Measurements from ENCODE around the gene ZNF775. TPM values are rescaled to one million over a fixed set of nuclear protein-coding genes. Genes with fewer than 3 reads are reported as not detected.
A peak's percentile ranks its signal among the peaks of the same experiment; 100 is the strongest.

The ZNF775 gene
- total RNA-seq, 1 donor from 2014 or later, result 3.9 TPM

- Mint-ChIP-seq H3K4me1 (ENCODE audit: low read depth) (peaks cover 26% of the 10 kb centered on the region), H3K4me3 (no peak overlapping the region), H3K27me3 (ENCODE audit: insufficient read depth) (peaks cover 1% of the 10 kb centered on the region), H3K27ac (no peak overlapping the region), H3K36me3 (ENCODE audit: low read depth) (peaks cover 28% of the 10 kb centered on the region), H3K9me3 (no peaks in the 10 kb centered on the region)
- no peak for DNase-seq (ENCODE audit: low spot score)
- intact Hi-C loops (cut with micrococcal nuclease), result no loop called here
Observed at GRCh38 chr7:150410131-150410530, 31.0 kb downstream of the ZNF775 start.

- peaks cover 1% of the 10 kb centered on the region for H3K27me3 Mint-ChIP-seq (ENCODE audit: insufficient read depth)
- DNase-seq (ENCODE audit: low spot score), result no peak
- H3K9me3 Mint-ChIP-seq, result no peaks in the 10 kb centered on the region
- peaks cover 22% of the 10 kb centered on the region for H3K4me1 Mint-ChIP-seq (ENCODE audit: low read depth)
- intact Hi-C loops (cut with micrococcal nuclease), result no loop called here
- no peak overlapping the region for H3K27ac Mint-ChIP-seq
- H3K36me3 Mint-ChIP-seq (ENCODE audit: low read depth), result peaks cover 28% of the 10 kb centered on the region
- H3K4me3 Mint-ChIP-seq, result no peak overlapping the region
Observed at GRCh38 chr7:150410680-150411346, 31.7 kb downstream of the ZNF775 start.

DNA sequence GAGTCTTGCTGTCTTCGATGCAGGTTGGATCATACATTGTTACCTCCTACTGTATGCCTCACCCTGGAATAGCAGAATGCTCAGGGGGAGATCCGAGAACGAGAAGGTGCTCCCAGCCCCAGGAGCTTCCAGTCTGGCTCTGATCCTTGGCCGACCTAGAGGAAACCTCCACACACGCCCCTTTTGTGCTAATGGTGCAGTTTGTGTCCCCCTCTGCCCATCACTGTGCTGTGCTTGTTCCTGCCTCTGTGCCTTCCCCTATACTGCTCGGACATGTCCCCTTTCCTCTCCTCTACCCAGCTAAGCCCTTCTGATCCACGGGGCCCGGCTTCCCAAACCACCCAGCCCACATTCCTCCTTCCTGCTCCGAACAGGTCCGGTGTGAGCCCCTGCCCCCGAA is 32.5 kb downstream of the ZNF775 start:
- Mint-ChIP-seq H3K9me3 (no peaks in the 10 kb centered on the region), H3K27ac (no peak overlapping the region), H3K27me3 (ENCODE audit: insufficient read depth) (peaks cover 1% of the 10 kb centered on the region), H3K36me3 (ENCODE audit: low read depth) (peaks cover 28% of the 10 kb centered on the region), H3K4me1 (ENCODE audit: low read depth) (peaks cover 14% of the 10 kb centered on the region), H3K4me3 (no peak overlapping the region)
- intact Hi-C loops (cut with micrococcal nuclease), result no loop called here
- no peak for DNase-seq (ENCODE audit: low spot score)

DNA sequence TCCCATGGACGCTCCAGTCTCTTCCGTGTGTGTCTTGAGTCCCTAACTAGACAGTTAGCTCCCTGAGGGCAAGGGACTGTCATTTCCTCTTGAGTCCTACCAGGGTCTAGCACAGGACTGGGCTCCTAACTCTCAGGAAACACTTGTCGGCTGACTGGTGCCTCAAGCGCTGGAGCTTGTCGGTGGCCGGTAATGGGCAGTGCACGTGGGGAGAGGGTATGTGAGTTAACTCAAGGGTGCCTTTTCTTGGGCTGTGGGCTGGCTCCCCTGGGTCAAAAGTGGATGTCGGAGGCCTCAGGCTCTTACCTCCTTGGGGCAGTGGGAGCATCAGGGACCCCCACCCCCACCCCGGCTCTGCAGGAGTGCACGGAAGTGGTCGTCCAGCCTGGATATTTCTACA is 32.9 kb downstream of the ZNF775 start:
- peaks cover 1% of the 10 kb centered on the region for H3K27me3 Mint-ChIP-seq (ENCODE audit: insufficient read depth)
- intact Hi-C loops (cut with micrococcal nuclease), result no loop called here
- no peak overlapping the region for H3K27ac Mint-ChIP-seq
- H3K36me3 Mint-ChIP-seq (ENCODE audit: low read depth), result peaks cover 27% of the 10 kb centered on the region
- H3K9me3 Mint-ChIP-seq, result no peaks in the 10 kb centered on the region
- no peak overlapping the region for H3K4me3 Mint-ChIP-seq
- no peak for DNase-seq (ENCODE audit: low spot score)
- H3K4me1 Mint-ChIP-seq (ENCODE audit: low read depth), result peaks cover 10% of the 10 kb centered on the region

GRCh38 chr7:150412518-150413488 is 33.7 kb downstream of the ZNF775 start:
- Mint-ChIP-seq H3K4me3 (no peak overlapping the region), H3K9me3 (no peaks in the 10 kb centered on the region), H3K27ac (peak overlapping the region; percentile 13), H3K27me3 (ENCODE audit: insufficient read depth) (peaks cover 1% of the 10 kb centered on the region), H3K4me1 (ENCODE audit: low read depth) (peaks cover 7% of the 10 kb centered on the region), H3K36me3 (ENCODE audit: low read depth) (peaks cover 25% of the 10 kb centered on the region)
- DNase-seq (ENCODE audit: low spot score), result no peak
- intact Hi-C loops (cut with micrococcal nuclease), result no loop called here

DNA sequence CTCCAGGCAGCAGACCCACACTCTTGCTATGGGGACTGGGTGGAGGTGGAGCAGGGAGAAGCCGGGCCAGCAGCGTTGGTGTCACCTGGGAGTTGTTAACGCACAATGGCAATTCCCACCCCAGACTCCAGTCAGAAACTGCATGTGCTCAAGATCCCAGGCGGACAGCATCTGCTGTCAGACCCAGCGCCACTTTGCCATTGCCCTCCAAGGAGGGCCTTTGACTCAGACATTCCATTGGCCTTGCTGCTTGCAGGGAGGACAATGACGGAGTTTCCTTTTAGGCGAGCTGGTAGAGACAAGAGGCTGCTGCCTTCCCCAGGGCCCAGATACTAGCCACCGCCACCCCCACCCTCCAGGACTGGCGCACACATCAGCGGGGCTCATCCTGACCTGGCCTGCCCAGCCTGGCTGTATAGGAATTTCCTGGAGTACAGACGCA is 34.5 kb downstream of the ZNF775 start:
- peaks cover 1% of the 10 kb centered on the region for H3K27me3 Mint-ChIP-seq (ENCODE audit: insufficient read depth)
- intact Hi-C loops (cut with micrococcal nuclease), result no loop called here
- H3K4me3 Mint-ChIP-seq, result no peak overlapping the region
- no peaks in the 10 kb centered on the region for H3K9me3 Mint-ChIP-seq
- H3K36me3 Mint-ChIP-seq (ENCODE audit: low read depth), result peaks cover 22% of the 10 kb centered on the region
- no peak overlapping the region for H3K27ac Mint-ChIP-seq
- H3K4me1 Mint-ChIP-seq (ENCODE audit: low read depth), result peaks cover 3% of the 10 kb centered on the region
- no peak for DNase-seq (ENCODE audit: low spot score)

DNA sequence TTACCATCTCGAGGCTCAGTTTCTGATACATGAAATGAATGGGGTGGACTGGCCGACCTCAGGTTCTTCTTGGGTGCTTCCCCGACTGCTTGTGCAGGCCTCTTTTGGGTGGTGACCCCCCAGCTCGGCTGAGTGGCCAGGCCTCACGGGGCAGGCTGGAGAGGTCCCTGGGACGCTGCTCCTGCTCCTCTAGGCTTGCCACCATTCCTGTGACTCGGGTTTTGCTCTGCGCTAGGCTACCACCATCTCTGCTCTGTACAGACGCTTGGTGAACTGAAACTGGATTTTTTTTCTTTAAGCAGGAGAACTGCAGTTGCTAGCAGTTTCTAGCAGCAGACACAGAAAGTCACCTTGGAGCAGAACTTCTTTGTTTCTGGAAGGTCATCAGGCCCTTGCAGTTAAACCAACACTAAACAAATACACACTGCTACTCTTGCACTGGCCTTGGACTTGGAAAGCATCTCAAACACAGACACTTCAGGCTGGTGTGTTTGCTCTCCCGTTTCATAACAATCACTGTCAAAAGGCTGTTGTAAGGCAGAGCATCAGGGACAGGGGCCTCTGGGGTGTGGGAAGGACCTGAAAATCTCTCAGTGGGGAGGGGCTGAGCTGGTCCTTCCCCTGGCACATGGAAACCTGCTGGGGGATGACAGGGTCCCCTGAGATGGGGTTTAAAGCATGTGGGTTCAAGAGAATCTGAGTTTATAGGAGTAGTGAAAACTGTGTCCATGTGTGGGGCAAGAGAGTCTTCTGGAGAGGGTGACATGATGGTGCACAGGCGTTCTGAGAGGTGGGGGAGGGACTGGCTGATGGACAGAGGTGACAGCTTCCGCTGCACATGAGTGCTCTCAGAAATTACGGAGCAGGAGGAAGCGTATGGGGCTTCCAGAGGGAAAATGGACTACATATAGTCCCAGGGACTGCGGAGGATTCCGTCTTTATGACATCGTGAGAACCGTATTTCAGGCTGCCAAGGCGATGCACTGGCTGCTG is 36.3 kb downstream of the ZNF775 start:
- intact Hi-C loops (cut with micrococcal nuclease), result no loop called here
- Mint-ChIP-seq H3K9me3 (no peaks in the 10 kb centered on the region), H3K27ac (no peak overlapping the region), H3K4me1 (ENCODE audit: low read depth) (peaks cover 4% of the 10 kb centered on the region), H3K27me3 (ENCODE audit: insufficient read depth) (peaks cover 1% of the 10 kb centered on the region), H3K4me3 (no peak overlapping the region), H3K36me3 (ENCODE audit: low read depth) (peaks cover 16% of the 10 kb centered on the region)
- DNase-seq (ENCODE audit: low spot score), result no peak

DNA sequence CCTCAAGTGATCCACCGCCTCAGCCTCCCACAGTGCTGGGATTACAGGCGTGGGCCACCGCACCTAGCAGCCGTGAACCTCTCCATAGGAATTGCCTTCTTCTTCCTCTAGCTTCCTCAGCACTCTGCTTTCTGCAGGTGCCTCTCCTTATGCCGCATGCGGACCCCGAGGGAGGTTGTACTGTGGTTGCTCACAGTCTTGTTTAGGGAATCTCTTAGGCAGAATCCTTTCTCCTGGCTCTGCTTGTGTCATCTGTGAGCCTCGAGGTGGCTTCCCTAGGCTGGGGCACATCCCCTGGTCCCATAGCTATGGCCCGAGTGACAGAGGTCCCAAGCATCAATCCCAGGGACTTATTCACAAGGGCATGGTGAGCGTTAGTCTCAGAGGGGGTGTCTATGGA is 38.1 kb downstream of the ZNF775 start:
- Mint-ChIP-seq H3K27ac (no peak overlapping the region), H3K4me3 (no peak overlapping the region), H3K27me3 (ENCODE audit: insufficient read depth) (peaks cover 3% of the 10 kb centered on the region), H3K4me1 (ENCODE audit: low read depth) (peaks cover 12% of the 10 kb centered on the region), H3K9me3 (no peaks in the 10 kb centered on the region), H3K36me3 (ENCODE audit: low read depth) (peaks cover 5% of the 10 kb centered on the region)
- DNase-seq (ENCODE audit: low spot score), result no peak
- intact Hi-C loops (cut with micrococcal nuclease), result no loop called here

- Mint-ChIP-seq H3K36me3 (ENCODE audit: low read depth) (peaks cover 2% of the 10 kb centered on the region), H3K27ac (no peak overlapping the region), H3K27me3 (ENCODE audit: insufficient read depth) (peaks cover 5% of the 10 kb centered on the region), H3K9me3 (no peaks in the 10 kb centered on the region), H3K4me3 (no peak overlapping the region), H3K4me1 (ENCODE audit: low read depth) (peaks cover 12% of the 10 kb centered on the region)
- intact Hi-C loops (cut with micrococcal nuclease), result no loop called here
- no peak for DNase-seq (ENCODE audit: low spot score)
Observed at GRCh38 chr7:150417863-150418262, 38.7 kb downstream of the ZNF775 start.

GRCh38 chr7:150420242-150420641 is 41.1 kb downstream of the ZNF775 start:
- Mint-ChIP-seq H3K36me3 (ENCODE audit: low read depth) (no peaks in the 10 kb centered on the region), H3K27ac (no peak overlapping the region), H3K9me3 (no peaks in the 10 kb centered on the region), H3K27me3 (ENCODE audit: insufficient read depth) (peaks cover 5% of the 10 kb centered on the region), H3K4me3 (no peak overlapping the region), H3K4me1 (ENCODE audit: low read depth) (peaks cover 12% of the 10 kb centered on the region)
- no peak for DNase-seq (ENCODE audit: low spot score)
- intact Hi-C loops (cut with micrococcal nuclease), result no loop called here

- DNase-seq (ENCODE audit: low spot score), result peak; percentile 80
- Mint-ChIP-seq H3K36me3 (ENCODE audit: low read depth) (no peaks in the 10 kb centered on the region), H3K9me3 (no peaks in the 10 kb centered on the region), H3K4me3 (no peak overlapping the region), H3K4me1 (ENCODE audit: low read depth) (peaks cover 12% of the 10 kb centered on the region), H3K27me3 (ENCODE audit: insufficient read depth) (peaks cover 5% of the 10 kb centered on the region), H3K27ac (no peak overlapping the region)
- intact Hi-C loops (cut with micrococcal nuclease), result loop anchor here (1.0 kb wide), 5 partner anchors 14 to 336 kb away; partner anchors contain the start of gene ZNF775
Observed at GRCh38 chr7:150420987-150421674, 42.0 kb downstream of the ZNF775 start.

- Mint-ChIP-seq H3K36me3 (ENCODE audit: low read depth) (no peaks in the 10 kb centered on the region), H3K27me3 (ENCODE audit: insufficient read depth) (peaks cover 5% of the 10 kb centered on the region), H3K4me3 (no peak overlapping the region), H3K4me1 (ENCODE audit: low read depth) (peaks cover 12% of the 10 kb centered on the region), H3K9me3 (no peaks in the 10 kb centered on the region), H3K27ac (no peak overlapping the region)
- DNase-seq (ENCODE audit: low spot score), result no peak
- intact Hi-C loops (cut with micrococcal nuclease), result loop anchor here (1.0 kb wide), 5 partner anchors 15 to 335 kb away; partner anchors contain the start of gene ZNF775
Observed at GRCh38 chr7:150421831-150422230, 42.7 kb downstream of the ZNF775 start.
